Ureter (tissue), 1 donor: ENCODE measurements around the gene ZSCAN5A. TPM values are rescaled to one million over a fixed set of nuclear protein-coding genes. Genes with fewer than 3 reads are reported as not detected.
"Not testable (repeated sequence)": the region's sequence is repeated elsewhere in the genome, so short reads cannot be mapped to it uniquely, and the experiment has no call there.

Experiments used
- DNase-seq: peaks from one replicate; pipeline ENCODE4 v3.0.0-alpha.2; 2020; ENCODE audit warnings: low spot score
- total RNA-seq: library from RNA; stranded (reverse); gene quantifications from one replicate; pipeline ENCODE4 v1.2.4, GENCODE V29; 2023
- donor health status: DM: yes; HTN: yes; CAD: no.

ZSCAN5A gene
- total RNA-seq, 1 donor from 2014 or later: 31.1 TPM

GRCh38 chr19:56211718-56212117, 102.9 kb downstream of the ZSCAN5A start:
- no peak for DNase-seq

GRCh38 chr19:56210036-56210435, 104.6 kb downstream of the ZSCAN5A start:
- not testable (repeated sequence) for DNase-seq

- no peak for DNase-seq
Measured at GRCh38 chr19:56209091-56209490, 105.5 kb downstream of the ZSCAN5A start.

GRCh38 chr19:56207581-56207980, 107.1 kb downstream of the ZSCAN5A start:
- not testable (repeated sequence) for DNase-seq

GRCh38 chr19:56201973-56202372, 112.7 kb downstream of the ZSCAN5A start, which contains the start of gene ZSCAN5C:
Gene ZSCAN5C (plus strand): TSS chr19:56202273. CDS start chr19:56205914, 3,641 bp downstream.
- DNase-seq: no peak

GRCh38 chr19:56199687-56200086, 115.0 kb downstream of the ZSCAN5A start:
- DNase-seq: no peak

GRCh38 chr19:56197646-56198045, 117.0 kb downstream of the ZSCAN5A start, which contains the start of gene ZSCAN5B:
Gene ZSCAN5B (minus strand): TSS chr19:56197783. CDS start chr19:56193052, 4,731 bp downstream.
- not testable (repeated sequence) for DNase-seq

- no peak for DNase-seq
Measured at GRCh38 chr19:56193981-56194640, 120.5 kb downstream of the ZSCAN5A start.

GRCh38 chr19:56191711-56192110, 122.9 kb downstream of the ZSCAN5A start:
- no peak for DNase-seq

- DNase-seq: no peak
Measured at GRCh38 chr19:56191115-56191514, 123.5 kb downstream of the ZSCAN5A start.

- no peak for DNase-seq
Measured at GRCh38 chr19:56189785-56190184, 124.9 kb downstream of the ZSCAN5A start.

GRCh38 chr19:56177564-56178243, 136.9 kb downstream of the ZSCAN5A start:
- no peak for DNase-seq

- no peak for DNase-seq
Measured at GRCh38 chr19:56176881-56177280, 137.8 kb downstream of the ZSCAN5A start.

GRCh38 chr19:56176310-56176709, 138.3 kb downstream of the ZSCAN5A start:
- DNase-seq: not testable (repeated sequence)

GRCh38 chr19:56175861-56176307, 138.8 kb downstream of the ZSCAN5A start, which contains the start of gene GALP:
Gene GALP (plus strand): TSS chr19:56176008. CDS start chr19:56177109, 1,101 bp downstream.
- not testable (repeated sequence) for DNase-seq

- no peak for DNase-seq
Measured at GRCh38 chr19:56174550-56174949, 140.1 kb downstream of the ZSCAN5A start.

GRCh38 chr19:56174086-56174485, 140.6 kb downstream of the ZSCAN5A start:
- DNase-seq: no peak

Other genes starting within 250 kb of the ZSCAN5A start
- 32.4 TPM for gene ZNF787, start 193.5 kb downstream of the ZSCAN5A start, total RNA-seq
- 25.8 TPM for gene ZNF444, start 173.6 kb downstream of the ZSCAN5A start, total RNA-seq
- gene GALP, start 138.8 kb downstream of the ZSCAN5A start, total RNA-seq: not detected
- not detected for gene ZSCAN5B, start 117.1 kb downstream of the ZSCAN5A start, total RNA-seq
- gene ZSCAN5C, start 112.6 kb downstream of the ZSCAN5A start, total RNA-seq: not detected
- gene EDDM13, start 42.1 kb downstream of the ZSCAN5A start, total RNA-seq: not detected
- 5.6 TPM for gene ZNF582, start 78.7 kb upstream of the ZSCAN5A start, total RNA-seq
- 9.7 TPM for gene ZNF583, start 89.5 kb upstream of the ZSCAN5A start, total RNA-seq
- 12.5 TPM for gene ZNF667, start 162.5 kb upstream of the ZSCAN5A start, total RNA-seq
- 10.6 TPM for gene ZNF471, start 193.0 kb upstream of the ZSCAN5A start, total RNA-seq
- gene ZFP28, start 224.1 kb upstream of the ZSCAN5A start, total RNA-seq: 10.7 TPM